ENCODE measurements around the gene ALB.

ALB gene

DNA sequence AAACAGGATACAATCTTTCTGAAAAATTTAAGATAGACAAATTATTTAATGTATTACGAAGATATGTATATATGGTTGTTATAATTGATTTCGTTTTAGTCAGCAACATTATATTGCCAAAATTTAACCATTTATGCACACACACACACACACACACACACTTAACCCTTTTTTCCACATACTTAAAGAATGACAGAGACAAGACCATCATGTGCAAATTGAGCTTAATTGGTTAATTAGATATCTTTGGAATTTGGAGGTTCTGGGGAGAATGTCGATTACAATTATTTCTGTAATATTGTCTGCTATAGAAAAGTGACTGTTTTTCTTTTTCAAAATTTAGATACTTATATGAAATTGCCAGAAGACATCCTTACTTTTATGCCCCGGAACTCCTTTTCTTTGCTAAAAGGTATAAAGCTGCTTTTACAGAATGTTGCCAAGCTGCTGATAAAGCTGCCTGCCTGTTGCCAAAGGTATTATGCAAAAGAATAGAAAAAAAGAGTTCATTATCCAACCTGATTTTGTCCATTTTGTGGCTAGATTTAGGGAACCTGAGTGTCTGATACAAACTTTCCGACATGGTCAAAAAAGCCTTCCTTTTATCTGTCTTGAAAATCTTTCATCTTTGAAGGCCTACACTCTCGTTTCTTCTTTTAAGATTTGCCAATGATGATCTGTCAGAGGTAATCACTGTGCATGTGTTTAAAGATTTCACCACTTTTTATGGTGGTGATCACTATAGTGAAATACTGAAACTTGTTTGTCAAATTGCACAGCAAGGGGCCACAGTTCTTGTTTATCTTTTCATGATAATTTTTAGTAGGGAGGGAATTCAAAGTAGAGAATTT lies 5.2 kb downstream of the ALB start:
- DNase-seq = no peak

DNA sequence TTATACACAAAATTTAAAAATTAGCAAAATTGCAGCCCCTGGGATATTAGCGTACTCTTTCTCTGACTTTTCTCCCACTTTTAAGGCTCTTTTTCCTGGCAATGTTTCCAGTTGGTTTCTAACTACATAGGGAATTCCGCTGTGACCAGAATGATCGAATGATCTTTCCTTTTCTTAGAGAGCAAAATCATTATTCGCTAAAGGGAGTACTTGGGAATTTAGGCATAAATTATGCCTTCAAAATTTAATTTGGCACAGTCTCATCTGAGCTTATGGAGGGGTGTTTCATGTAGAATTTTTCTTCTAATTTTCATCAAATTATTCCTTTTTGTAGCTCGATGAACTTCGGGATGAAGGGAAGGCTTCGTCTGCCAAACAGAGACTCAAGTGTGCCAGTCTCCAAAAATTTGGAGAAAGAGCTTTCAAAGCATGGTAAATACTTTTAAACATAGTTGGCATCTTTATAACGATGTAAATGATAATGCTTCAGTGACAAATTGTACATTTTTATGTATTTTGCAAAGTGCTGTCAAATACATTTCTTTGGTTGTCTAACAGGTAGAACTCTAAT lies 6.0 kb downstream of the ALB start:
- DNase-seq = no peak

DNA sequence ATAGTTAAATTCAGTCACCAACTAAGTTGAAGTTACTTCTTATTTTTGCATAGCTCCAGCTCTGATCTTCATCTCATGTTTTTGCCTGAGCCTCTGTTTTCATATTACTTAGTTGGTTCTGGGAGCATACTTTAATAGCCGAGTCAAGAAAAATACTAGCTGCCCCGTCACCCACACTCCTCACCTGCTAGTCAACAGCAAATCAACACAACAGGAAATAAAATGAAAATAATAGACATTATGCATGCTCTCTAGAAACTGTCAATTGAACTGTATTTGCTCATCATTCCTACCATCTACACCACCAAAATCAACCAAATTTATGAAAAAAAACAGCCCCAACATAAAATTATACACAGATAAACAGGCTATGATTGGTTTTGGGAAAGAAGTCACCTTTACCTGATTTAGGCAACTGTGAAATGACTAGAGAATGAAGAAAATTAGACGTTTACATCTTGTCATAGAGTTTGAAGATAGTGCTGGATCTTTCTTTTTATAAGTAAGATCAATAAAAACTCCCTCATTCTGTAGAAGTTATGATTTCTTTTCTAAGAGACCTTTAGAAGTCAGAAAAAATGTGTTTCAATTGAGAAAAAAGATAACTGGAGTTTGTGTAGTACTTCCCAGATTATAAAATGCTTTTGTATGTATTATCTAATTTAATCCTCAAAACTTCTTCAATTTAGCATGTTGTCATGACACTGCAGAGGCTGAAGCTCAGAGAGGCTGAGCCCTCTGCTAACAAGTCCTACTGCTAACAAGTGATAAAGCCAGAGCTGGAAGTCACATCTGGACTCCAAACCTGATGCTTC lies 7.0 kb downstream of the ALB start:
- DNase-seq = no peak

DNA sequence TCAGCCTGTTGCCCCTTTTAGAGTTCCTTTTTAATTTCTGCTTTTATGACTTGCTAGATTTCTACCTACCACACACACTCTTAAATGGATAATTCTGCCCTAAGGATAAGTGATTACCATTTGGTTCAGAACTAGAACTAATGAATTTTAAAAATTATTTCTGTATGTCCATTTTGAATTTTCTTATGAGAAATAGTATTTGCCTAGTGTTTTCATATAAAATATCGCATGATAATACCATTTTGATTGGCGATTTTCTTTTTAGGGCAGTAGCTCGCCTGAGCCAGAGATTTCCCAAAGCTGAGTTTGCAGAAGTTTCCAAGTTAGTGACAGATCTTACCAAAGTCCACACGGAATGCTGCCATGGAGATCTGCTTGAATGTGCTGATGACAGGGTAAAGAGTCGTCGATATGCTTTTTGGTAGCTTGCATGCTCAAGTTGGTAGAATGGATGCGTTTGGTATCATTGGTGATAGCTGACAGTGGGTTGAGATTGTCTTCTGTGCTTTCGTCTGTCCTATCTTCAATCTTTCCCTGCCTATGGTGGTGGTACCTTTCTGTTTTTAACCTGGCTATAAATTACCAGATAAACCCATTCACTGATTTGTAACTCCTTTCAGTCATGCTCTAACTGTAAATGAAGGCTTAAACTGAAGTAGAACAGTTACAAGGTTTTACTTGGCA lies 7.8 kb downstream of the ALB start:
- DNase-seq = no peak

DNA sequence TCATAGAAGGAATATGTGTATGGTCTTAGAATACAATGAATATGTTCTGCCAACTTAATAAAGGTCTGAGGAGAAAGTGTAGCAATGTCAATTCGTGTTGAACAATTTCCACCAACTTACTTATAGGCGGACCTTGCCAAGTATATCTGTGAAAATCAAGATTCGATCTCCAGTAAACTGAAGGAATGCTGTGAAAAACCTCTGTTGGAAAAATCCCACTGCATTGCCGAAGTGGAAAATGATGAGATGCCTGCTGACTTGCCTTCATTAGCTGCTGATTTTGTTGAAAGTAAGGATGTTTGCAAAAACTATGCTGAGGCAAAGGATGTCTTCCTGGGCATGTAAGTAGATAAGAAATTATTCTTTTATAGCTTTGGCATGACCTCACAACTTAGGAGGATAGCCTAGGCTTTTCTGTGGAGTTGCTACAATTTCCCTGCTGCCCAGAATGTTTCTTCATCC lies 9.2 kb downstream of the ALB start:
- DNase-seq = no peak

DNA sequence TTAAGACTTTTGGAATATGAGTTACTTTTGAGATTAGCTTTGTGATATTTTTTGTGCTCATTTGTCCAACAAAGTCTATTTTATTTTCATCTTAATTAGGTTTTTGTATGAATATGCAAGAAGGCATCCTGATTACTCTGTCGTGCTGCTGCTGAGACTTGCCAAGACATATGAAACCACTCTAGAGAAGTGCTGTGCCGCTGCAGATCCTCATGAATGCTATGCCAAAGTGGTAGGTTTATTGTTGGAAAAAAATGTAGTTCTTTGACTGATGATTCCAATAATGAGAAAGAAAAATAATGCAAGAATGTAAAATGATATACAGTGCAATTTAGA lies 10.8 kb downstream of the ALB start:
- DNase-seq = no peak

DNA sequence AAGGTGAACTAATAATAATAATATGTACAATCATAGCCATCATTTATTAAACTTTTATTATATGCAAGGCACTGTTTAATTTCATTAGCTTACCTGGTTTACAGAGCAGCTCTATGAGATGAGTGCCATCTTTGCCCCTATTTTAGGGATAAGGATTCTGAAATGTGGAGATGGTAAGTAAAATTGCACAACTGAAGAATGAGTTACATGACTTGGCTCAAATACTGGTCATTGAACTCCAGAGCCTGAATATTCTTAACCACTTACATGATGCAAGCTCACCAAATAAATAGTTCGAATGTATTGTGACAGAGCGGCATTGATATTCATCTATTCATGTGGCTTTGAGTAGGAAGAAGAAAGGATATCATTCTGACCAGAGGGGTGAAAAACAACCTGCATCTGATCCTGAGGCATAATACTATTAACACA lies 11.7 kb downstream of the ALB start:
- no peak for DNase-seq

DNA sequence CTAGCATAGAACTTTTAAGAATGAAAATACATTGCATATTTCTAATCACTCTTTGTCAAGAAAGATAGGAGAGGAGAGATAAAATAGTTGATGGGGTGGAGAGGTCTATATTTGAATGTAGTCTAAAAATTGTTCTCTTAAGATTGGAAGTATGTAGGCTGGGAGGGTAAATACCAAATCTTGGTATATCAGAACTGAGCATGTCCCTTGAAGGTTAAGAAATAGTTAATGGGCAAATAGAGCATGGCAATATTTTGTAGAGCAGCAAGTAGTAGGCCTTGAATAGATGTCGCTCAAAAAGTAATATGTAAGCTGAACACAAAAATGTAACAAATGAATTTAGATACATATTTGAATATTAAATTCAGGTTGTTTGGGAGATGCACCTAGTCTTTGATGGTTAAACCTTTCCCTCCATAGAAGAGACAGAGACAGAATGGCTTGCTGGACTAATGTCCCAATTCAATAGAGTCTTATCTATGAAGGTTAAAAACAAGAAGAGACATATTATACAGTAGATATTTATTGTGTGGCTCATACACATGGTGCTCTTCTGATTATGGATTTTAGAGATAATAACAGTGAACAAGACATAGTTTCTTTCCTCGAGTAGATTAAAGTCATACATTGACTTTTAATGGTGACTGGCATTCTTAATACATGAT lies 12.5 kb downstream of the ALB start:
- no peak for DNase-seq

DNA sequence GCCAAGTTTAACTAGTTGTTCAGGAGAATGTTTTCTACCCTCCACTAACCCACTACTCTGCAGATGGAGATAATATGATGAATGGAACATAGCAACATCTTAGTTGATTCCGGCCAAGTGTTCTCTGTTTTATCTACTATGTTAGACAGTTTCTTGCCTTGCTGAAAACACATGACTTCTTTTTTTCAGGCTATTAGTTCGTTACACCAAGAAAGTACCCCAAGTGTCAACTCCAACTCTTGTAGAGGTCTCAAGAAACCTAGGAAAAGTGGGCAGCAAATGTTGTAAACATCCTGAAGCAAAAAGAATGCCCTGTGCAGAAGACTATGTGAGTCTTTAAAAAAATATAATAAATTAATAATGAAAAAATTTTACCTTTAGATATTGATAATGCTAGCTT lies 13.3 kb downstream of the ALB start:
- DNase-seq = no peak

DNA sequence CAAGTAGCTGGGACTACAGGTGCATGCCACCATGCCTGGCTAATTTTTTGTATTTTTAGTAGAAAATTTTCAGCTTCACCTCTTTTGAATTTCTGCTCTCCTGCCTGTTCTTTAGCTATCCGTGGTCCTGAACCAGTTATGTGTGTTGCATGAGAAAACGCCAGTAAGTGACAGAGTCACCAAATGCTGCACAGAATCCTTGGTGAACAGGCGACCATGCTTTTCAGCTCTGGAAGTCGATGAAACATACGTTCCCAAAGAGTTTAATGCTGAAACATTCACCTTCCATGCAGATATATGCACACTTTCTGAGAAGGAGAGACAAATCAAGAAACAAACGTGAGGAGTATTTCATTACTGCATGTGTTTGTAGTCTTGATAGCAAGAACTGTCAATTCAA lies 13.9 kb downstream of the ALB start:
- no peak for DNase-seq

DNA sequence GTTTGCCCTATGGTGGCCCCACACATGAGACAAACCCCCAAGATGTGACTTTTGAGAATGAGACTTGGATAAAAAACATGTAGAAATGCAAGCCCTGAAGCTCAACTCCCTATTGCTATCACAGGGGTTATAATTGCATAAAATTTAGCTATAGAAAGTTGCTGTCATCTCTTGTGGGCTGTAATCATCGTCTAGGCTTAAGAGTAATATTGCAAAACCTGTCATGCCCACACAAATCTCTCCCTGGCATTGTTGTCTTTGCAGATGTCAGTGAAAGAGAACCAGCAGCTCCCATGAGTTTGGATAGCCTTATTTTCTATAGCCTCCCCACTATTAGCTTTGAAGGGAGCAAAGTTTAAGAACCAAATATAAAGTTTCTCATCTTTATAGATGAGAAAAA lies 14.6 kb downstream of the ALB start:
- no peak for DNase-seq

DNA sequence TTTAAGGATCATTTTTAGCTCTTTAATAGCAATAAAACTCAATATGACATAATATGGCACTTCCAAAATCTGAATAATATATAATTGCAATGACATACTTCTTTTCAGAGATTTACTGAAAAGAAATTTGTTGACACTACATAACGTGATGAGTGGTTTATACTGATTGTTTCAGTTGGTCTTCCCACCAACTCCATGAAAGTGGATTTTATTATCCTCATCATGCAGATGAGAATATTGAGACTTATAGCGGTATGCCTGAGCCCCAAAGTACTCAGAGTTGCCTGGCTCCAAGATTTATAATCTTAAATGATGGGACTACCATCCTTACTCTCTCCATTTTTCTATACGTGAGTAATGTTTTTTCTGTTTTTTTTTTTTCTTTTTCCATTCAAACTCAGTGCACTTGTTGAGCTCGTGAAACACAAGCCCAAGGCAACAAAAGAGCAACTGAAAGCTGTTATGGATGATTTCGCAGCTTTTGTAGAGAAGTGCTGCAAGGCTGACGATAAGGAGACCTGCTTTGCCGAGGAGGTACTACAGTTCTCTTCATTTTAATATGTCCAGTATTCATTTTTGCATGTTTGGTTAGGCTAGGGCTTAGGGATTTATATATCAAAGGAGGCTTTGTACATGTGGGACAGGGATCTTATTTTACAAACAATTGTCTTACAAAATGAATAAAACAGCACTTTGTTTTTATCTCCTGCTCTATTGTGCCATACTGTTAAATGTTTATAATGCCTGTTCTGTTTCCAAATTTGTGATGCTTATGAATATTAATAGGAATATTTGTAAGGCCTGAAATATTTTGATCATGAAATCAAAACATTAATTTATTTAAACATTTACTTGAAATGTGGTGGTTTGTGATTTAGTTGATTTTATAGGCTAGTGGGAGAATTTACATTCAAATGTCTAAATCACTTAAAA lies 15.3 kb downstream of the ALB start:
- no peak for DNase-seq

DNA sequence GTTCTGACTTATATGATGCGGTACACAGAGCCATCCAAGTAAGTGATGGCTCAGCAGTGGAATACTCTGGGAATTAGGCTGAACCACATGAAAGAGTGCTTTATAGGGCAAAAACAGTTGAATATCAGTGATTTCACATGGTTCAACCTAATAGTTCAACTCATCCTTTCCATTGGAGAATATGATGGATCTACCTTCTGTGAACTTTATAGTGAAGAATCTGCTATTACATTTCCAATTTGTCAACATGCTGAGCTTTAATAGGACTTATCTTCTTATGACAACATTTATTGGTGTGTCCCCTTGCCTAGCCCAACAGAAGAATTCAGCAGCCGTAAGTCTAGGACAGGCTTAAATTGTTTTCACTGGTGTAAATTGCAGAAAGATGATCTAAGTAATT lies 16.5 kb downstream of the ALB start:
- no peak for DNase-seq

DNA sequence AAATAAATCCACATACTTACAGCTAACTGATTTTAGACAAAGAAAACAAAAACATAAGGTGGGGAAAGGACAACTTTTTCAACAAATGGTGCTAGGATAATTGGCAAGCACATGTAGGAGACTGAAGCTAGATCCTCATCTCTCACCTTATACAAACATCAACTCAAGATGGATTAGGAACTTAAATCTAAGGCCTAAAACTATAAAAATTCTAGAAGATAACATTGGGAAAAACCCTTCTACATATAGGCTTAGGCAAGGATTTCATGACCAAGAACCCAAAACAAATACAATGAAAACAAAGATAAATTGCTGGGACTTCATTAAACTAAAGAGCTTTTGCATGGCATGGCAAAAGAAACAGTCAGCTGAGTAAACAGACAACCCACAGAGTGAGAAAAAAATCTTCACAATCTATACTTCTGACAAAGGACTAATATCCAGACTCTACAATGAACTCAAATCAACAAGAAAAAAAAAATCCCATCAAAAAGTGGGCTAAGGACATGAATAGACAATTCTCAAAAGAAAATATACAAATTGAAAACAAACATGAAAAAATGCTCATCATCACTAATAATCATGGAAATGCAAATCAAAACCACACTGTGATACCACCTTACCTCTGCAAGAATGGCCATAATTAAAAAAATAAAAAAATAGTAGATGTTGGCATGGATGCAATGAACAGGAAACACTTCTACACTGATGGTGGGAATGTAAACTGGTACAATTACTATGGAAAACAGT lies 17.8 kb downstream of the ALB start:
- DNase-seq = no peak

DNA sequence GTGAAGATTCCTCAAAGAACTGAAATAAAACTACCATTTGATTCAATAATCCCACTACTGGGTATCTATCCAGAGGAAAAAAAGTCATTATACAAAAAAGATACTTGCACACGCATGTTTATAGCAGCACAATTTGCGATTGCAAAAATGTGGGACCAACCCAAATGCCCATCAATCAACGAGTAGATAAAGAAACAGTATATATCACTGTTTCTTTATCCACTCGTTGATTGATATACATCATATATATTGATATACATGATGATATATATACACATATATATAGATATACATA lies 18.3 kb downstream of the ALB start:
- DNase-seq = no peak

DNA sequence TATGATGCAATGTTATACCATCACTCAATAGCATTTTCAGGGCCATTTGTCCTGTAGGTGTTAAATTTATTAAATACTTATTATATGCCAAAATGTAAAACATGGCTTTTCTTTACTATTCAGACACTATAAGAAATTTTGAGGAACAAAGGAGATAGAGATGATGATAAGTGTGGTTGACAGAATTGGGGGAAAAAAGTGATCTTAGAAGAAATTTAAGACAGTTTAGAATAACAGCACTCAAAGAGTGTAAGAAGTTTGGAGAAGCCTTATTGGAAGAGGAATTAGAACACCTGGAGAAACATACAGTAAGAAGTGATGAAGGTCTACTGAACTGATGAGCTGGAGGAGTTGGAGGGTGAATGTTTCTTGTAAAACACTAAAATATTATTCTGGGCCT lies 19.1 kb downstream of the ALB start:
- DNase-seq = no peak

DNA sequence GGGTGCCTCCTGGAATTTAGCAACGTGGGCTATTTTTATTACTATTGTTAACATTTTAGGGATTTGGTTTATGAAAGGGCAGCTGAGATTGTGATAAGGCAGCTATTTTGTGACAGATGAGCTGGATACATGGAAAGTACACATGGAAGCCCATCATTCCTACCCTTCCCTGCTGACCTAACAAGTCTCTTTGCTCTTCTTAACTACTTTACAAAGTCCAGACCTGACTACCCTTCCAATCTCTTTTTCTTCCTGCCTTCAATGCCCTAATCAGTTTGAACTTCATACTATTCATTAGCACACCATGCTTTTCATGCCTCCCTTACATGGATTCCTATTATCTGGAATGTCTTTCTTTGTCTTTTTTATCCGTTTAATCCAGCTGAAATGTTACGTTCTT lies 22.6 kb downstream of the ALB start:
- no peak for DNase-seq

DNA sequence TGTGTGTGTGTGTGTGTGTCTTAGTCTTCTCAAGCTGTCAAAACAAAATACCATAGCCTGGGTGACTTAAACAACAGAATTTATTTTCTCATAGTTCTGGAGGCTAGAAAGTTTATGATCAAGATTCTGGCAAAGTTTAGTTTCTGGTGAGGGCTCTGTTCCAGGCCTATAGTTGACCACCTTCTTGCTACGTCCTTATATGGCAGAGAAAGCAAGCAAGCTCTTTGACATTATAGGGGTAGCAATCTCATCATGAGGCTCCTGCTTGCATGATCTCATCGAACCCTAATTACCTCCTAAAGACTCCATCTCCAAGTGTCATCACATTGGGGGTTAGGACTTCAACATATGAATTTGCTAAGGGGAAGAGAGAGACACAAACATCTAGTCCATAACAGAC lies 25.0 kb downstream of the ALB start:
- DNase-seq = no peak

DNA sequence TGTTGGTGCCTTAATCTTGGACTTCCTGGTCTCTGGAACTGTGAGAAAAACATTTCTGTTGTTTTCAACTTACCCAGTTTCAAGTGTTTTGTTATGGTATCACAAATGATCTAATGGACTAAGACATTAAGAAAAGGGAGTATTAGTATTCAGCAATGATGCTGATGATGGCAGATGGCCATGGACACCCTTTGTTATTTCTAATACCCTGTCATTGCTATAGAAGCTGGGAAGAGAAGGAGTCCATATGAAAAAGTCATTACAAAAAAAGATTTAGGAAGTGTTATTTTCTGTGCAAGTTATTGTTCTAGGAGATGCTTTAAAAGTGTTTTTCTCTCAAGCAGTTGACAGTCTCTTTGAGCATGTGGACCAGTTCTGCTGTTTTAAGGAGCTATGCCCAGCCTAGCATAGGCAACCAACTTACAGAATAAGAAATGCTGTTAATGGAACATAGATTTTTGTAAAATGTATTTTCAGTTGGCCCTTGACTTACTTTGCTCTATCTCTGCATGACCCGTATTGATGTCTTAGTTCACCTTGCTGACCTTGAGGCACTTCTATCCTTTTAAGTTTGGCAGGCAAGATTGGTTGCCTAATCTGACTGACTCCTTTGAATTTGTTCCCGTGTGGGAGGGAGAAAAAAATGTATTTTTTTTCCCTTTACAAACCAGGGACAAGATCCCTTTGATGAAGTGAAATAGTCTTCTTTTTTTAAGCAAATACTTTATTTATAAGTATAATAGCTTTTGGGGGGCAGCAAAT lies 25.9 kb downstream of the ALB start:
- no peak for DNase-seq

DNA sequence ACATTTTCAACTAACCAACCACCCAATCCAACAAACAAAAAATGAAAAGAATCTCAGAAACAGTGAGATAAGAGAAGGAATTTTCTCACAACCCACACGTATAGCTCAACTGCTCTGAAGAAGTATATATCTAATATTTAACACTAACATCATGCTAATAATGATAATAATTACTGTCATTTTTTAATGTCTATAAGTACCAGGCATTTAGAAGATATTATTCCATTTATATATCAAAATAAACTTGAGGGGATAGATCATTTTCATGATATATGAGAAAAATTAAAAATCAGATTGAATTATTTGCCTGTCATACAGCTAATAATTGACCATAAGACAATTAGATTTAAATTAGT lies 27.7 kb downstream of the ALB start:
- DNase-seq = no peak

All from inflammatory macrophage treated with lipopolysaccharide for 1 hour (primary cell).